Measurements from ENCODE around the gene ALKBH4.
"Not testable (repeated sequence)": the region's sequence is repeated elsewhere in the genome, so short reads cannot be mapped to it uniquely, and the experiment has no call there.

ALKBH4 gene, protein sequence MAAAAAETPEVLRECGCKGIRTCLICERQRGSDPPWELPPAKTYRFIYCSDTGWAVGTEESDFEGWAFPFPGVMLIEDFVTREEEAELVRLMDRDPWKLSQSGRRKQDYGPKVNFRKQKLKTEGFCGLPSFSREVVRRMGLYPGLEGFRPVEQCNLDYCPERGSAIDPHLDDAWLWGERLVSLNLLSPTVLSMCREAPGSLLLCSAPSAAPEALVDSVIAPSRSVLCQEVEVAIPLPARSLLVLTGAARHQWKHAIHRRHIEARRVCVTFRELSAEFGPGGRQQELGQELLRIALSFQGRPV

DNA sequence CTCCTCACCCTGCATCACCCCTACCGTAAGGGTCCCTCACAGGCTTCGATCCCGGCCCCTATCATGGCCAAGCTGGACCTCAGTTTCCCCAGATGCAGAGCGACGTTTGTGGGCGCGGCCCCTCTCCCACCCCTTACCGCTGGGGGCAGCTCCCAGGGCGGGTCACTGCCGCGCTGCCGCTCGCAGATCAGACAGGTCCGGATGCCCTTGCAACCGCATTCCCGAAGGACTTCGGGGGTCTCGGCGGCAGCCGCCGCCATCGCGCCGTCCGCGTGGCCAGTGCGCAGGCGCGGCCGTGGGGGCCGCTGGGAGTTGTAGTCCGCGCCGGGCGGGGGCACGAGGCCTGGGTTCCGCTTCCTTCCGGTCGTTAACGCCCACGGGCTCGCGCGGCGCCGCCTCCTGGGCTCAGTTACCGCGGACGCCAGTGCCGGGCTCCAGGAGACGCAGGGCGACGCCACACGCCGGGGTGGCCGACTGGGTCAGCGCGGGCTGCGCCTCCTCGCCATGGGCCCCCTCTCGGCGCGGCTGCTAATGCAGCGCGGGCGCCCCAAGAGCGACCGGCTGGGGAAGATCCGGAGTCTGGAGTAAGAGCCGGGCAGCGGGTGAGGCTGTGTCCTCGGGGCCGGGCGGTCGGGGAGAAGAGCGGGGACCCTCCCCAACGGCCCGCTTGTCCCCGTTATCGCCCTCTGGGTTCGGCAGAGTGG is at the start of gene ALKBH4, which contains the start of gene LRWD1:
TSS of gene ALKBH4 (minus strand) at position 287 of the 704 bp plus-strand sequence. CDS start at position 260, 27 bp downstream.
TSS of gene LRWD1 (plus strand) at position 408 of the 704 bp plus-strand sequence. CDS start at position 505, 97 bp downstream.
- peak; percentile 82 to 91 for DNase-seq (ENCODE audit: extremely low read depth in 1 of 2, low read depth in 1 of 2)

DNA sequence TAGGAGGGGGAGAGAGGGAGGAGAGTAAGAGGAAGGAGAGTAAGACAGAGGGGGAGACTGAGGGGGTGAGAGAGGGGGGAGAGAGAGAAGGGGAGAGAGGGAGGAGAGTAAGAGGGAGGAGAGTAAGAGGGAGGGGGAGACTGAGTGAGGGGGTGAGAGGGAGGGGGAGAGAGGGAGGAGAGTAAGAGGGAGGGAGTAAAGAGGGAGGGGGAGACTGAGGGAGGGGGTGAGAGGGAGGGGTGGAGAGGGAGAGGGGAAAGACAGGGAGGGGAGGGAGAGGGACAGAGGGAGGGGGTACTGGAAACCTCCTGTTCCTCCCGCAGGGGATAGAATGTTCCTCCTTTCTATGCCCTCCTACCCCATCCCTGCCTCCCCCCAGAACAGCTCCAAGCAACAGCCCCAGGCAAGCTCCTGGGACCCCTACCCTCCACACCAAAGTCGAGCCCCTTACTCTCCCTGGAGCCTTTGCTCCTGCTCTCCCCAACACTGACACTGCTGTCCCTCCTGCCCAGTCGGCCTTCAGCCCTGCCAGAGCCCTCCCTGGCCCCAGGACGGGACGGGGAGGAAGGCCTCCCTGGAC is 48.1 kb upstream of the ALKBH4 start:
- not testable (repeated sequence) for DNase-seq (ENCODE audit: extremely low read depth in 1 of 2, low read depth in 1 of 2)

DNA sequence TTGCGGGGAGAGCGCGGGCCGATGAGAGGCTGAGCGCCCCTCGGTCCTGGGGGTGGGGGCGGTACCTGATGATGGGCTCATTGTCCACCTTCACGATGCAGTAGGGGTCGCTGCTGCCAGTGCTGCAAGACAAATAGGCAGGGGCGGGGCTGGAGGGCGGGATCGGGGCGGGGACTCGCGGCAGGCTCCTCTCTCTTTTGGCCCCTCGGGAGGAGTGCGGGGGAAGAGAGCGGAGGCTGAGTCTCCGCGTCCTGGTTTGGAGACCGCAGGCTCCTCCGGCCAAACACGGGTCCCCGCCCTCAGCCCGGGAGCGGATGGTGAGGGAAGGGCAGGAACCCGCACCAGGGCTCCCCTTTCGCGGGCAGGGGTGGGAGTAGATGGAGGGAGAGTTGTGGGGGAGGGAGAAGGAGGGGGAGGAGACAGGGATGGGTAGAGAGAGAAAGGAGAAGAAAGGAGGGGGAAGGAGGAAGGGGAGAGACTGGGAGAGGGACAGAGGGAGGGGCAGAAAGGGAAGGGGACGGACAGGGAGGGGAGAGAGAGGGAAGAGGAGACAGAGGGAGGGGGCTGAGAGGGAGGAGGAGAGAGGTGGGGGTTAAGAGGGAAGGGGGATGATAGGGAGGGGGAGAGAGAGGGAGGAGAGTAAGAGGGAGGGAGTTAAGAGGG is 47.3 kb upstream of the ALKBH4 start:
- DNase-seq (ENCODE audit: extremely low read depth in 1 of 2, low read depth in 1 of 2): not testable (repeated sequence)

DNA sequence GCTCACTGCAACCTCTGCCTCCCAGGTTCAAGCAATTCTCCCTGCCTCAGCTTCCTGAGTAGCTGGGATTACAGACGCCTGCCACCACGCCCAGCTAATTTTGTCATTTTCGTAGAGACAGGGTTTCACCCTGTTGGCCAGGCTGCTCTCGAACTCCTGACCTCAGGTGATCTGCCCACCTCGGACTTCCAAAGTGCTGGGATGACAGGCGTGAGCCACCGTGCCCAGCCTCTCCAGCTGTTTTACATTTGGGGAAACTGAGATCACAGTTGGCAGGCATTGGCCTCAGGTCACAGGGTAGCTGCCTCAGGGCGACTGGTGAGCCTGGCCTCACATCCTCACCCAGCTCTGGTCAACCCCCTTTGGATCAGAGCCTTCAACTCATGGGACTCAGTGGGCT is 45.9 kb upstream of the ALKBH4 start:
- DNase-seq (ENCODE audit: extremely low read depth in 1 of 2, low read depth in 1 of 2): not testable (repeated sequence)

GRCh38 chr7:102507410-102508088 is 42.9 kb upstream of the ALKBH4 start:
- not testable (repeated sequence) for DNase-seq (ENCODE audit: extremely low read depth in 1 of 2, low read depth in 1 of 2)

- DNase-seq (ENCODE audit: extremely low read depth in 1 of 2, low read depth in 1 of 2): not testable (repeated sequence)
These were observed 40.9 kb upstream of the ALKBH4 start for GRCh38 chr7:102505298-102506185.

- not testable (repeated sequence) for DNase-seq (ENCODE audit: extremely low read depth in 1 of 2, low read depth in 1 of 2)
These were observed 38.5 kb upstream of the ALKBH4 start for GRCh38 chr7:102503141-102503540.

DNA sequence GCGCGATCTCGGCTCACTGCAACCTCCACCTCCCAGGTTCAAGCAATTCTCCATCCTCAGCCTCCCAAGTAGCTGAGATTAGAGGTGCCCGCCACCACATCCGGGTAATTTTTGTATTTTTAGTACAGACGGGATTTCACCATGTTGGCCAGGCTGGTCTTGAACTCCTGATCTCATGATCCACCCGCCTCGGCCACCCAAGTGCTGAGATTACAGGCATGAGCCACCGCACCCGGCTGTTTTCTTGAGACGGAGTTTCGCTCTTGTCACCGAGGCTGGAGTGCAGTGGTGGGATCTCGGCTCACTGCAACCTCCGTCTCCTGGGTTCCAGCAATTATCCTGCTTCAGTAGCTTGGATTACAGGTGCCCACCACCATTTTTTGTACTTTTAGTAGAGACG is 33.7 kb upstream of the ALKBH4 start:
- not testable (repeated sequence) for DNase-seq (ENCODE audit: extremely low read depth in 1 of 2, low read depth in 1 of 2)

DNA sequence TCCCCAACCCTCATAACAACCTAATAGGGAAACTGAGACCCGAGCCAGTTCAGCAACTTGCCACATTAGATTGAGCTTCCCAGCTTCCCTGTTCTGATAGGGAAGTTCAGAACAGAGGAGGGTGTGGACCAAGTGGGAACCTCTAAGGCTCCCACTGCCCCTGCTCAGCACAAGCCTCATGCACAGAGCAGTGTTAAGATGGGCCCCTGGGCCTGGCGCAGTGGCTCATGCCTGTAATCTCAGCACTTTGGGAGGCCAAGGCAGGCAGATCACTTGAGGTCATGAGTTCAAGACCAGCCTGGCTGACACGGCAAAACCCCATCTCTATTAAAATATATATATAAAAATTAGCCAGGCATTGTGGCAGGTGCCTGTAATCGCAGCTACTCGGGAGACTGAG is 32.6 kb upstream of the ALKBH4 start:
- DNase-seq (ENCODE audit: extremely low read depth in 1 of 2, low read depth in 1 of 2): not testable (repeated sequence)

DNA sequence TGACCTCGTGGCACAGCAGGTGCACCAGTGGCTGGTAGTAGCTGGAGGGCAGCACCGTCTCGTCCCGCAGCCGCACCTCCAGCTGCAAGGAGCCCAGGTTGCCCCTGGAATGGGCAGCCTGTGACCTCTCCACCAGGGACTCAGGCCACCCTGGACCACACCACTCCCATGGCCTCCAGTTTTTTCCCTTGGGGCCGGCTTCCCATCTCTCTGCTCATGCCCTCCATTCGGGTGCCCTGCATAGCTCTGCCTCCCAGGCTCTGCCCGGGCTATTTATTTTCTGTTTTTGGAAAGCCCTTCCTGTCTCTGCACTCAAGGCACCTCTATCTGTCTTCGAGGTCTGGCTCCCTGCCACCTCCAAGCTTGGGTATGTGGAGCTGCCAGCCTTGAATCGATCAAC is 32.2 kb upstream of the ALKBH4 start:
- DNase-seq (ENCODE audit: extremely low read depth in 1 of 2, low read depth in 1 of 2): not testable (repeated sequence)

DNA sequence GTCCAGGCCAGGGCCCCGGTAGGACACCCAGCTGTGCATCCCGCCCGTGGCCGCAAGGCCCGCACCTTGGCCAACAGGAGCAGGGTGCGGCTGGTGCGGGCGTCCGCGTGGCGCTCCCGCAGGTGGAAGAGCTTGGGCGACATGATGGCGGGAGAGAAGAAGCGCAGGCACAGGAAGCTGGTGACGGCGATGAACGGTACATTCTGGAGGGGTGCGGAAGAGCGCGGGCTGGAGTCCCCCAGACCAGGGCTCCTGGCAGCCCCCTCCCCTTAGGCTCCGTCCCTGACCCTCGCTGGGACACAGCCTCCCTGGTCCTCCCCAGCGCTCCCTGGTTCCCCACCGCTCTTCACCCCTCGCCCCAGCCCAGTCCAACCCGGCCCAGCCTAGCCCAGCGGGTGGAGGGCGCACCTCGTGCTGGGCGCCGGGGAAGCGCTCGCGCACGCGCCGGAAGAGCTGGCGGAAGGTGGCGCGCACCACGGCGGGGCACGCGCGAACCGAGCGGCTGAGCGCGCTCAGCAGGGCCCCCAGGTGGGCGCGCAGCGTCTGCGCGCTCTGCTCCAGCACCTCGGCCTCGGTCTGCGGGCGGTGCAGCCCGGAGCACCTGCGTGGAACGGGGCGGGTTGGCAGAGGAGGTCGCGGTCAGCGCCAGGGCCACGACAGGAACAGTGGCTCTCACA is 29.9 kb upstream of the ALKBH4 start:
- DNase-seq (ENCODE audit: extremely low read depth in 1 of 2, low read depth in 1 of 2): not testable (repeated sequence)

DNA sequence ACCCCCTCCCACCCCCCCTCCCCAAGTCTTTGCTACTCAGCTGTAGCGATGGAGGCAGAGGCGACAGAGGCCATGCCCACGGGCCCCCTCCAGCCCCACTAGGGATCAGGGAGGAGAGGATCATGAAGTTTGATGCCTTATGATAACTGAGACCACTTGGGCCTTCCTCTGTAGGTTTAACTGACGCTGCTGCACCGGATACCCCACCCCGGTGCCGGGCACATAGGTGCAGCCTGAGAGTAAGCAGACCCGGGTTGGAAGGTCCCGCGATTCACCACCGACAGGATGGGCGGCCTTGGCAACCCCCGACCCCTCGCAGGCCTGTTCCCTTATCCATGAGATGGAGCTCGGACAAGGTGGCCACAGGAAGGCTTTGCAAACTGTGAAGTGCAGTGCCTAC is 29.4 kb upstream of the ALKBH4 start:
- not testable (repeated sequence) for DNase-seq (ENCODE audit: extremely low read depth in 1 of 2, low read depth in 1 of 2)

GRCh38 chr7:102493220-102493935 is 28.7 kb upstream of the ALKBH4 start:
- DNase-seq (ENCODE audit: extremely low read depth in 1 of 2, low read depth in 1 of 2): not testable (repeated sequence)

- not testable (repeated sequence) for DNase-seq (ENCODE audit: extremely low read depth in 1 of 2, low read depth in 1 of 2)
These were observed 25.9 kb upstream of the ALKBH4 start for GRCh38 chr7:102490529-102491075.

DNA sequence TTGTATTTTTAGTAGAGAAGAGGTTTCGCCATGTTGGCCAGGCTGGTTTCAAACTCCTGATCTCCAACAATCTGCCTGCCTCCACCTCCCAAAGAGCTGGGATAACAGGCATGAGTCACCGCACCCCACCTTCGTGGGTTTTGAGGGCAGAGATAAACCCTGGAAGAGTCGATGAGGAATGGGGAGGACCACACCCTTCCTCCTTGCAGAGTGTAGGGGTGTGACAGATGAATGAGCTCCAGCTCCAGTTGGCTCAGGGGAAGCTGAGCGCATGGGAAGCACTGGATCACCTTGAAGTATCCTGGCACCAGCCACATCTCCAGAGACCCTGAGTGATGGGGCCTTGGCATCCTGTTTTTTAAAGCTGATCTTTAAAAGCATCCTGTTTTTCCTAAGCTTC is 19.7 kb upstream of the ALKBH4 start:
- not testable (repeated sequence) for DNase-seq (ENCODE audit: extremely low read depth in 1 of 2, low read depth in 1 of 2)

GRCh38 chr7:102481962-102482361 is 17.3 kb upstream of the ALKBH4 start:
- DNase-seq (ENCODE audit: extremely low read depth in 1 of 2, low read depth in 1 of 2): not testable (repeated sequence)

DNA sequence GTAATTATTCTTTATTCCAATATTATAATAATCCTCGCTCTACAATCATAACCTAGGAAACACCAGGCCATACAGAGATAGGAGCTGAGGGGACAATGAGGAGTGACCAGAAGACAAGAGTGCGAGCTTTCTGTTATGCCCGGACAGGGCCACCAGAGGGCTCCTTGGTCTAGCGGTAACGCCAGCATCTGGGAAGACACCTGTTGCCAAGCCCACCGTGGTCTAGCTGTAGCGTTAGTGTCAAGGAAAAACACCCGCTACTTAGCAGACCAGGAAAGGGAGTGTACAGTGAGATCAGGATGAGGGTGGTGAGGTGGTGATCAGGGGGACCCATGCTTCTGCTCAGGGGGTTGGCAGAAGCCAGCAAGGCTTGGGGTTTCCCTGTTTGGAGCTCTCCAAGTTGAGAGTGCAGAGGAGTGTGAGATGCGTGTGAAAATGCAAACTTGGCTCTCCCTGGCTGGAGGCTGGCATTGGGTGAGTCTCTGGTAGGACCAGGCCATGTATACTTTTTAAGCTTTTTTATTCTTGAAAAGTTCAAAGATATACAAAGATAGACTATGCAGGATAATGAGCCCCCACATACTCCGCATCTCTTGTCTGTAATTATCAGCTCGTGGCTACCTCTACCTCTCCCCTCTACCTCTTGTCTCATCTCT is 15.4 kb upstream of the ALKBH4 start:
- DNase-seq (ENCODE audit: extremely low read depth in 1 of 2, low read depth in 1 of 2): not testable (repeated sequence)

- DNase-seq (ENCODE audit: extremely low read depth in 1 of 2, low read depth in 1 of 2): not testable (repeated sequence)
These were observed 14.5 kb upstream of the ALKBH4 start for GRCh38 chr7:102479209-102479584.

Measured in activated CD8-positive, alpha-beta memory T cell treated with anti-CD3 and anti-CD28 coated beads for 1 hour (primary cell).